ENCODE data around the gene FAM47E. TPM values are rescaled to one million over a fixed set of nuclear protein-coding genes. Genes with fewer than 3 reads are reported as not detected.

FAM47E gene
- total and polyA plus RNA-seq, 2 of the 13 experiments (the other 11 are each of a cell fraction or from before 2014, with no cell fraction given), result 0.33 to 0.66 TPM

GRCh38 chr4:76213415-76214176 is 37.9 kb upstream of the FAM47E start, which contains the start of gene SCARB2 (continued):
- TF ChIP-seq CSRNP1 (CRISPR knock-in tag; IDR thresholded peaks at IDR 0.05) (no peak; the same call in 1 of the 2 replicates), TEF (CRISPR knock-in tag; IDR thresholded peaks at IDR 0.05) (no peak), ZNF513 (CRISPR knock-in tag; conservative IDR thresholded peaks at IDR 0.05) (0 out of 2 replicates have a peak, but pooled peaks have one; percentile 58), DZIP1 (CRISPR knock-in tag; IDR thresholded peaks at IDR 0.05) (peak; percentile 83; the same call in 1 of the 2 replicates), NFE2L2 (IDR thresholded peaks at IDR 0.05; ENCODE audit: low read length) (no peak), SP5 (CRISPR knock-in tag; IDR thresholded peaks at IDR 0.05; ENCODE audit: borderline replicate concordance, low read depth) (no peak; the same call in 1 of the 2 replicates), RFXANK (CRISPR knock-in tag; IDR thresholded peaks at IDR 0.05) (no peak), SP1 (IDR thresholded peaks at IDR 0.05) (no peak), SP1 (CRISPR knock-in tag; IDR thresholded peaks at IDR 0.05) (peak; percentile 33; the same call in 1 of the 2 replicates), MTERF4 (CRISPR knock-in tag; IDR thresholded peaks at IDR 0.05) (0 out of 2 replicates have a peak, but pooled peaks have one; percentile 59), DNMT1 (CRISPR knock-in tag; IDR thresholded peaks at IDR 0.05) (no peak), FOXP1 (IDR thresholded peaks at IDR 0.05) (no peak), FOXP1 (CRISPR knock-in tag; IDR thresholded peaks at IDR 0.05) (no peak), ZBTB34 (CRISPR knock-in tag; IDR thresholded peaks at IDR 0.05) (0 out of 2 replicates have a peak, but pooled peaks have one; percentile 31), ZNF570 (CRISPR knock-in tag; IDR thresholded peaks at IDR 0.05; ENCODE audit: borderline replicate concordance) (no peak), YY1 (IDR thresholded peaks at IDR 0.05; ENCODE audit: insufficient read depth, insufficient replicate concordance, low read depth, low read length) (peak; percentile 30), ZNF546 (CRISPR knock-in tag; conservative IDR thresholded peaks at IDR 0.05) (peak; percentile 89), ZBTB14 (CRISPR knock-in tag; IDR thresholded peaks at IDR 0.05) (peak; percentile 85), POLR2A (IDR thresholded peaks at IDR 0.05; ENCODE audit: insufficient read depth in 1 of 2, low read depth in 2 of 2, low read length in 2 of 2) (peak in 1 of 2 experiments; percentile 84; a peak in 2 of 4 replicates), PCBP2 (optimal IDR thresholded peaks at IDR 0.05; ENCODE audit: low read depth, low read length, poor library complexity, severe bottlenecking) (no peak)
